Measurements from ENCODE around the gene LDB3. TPM values are rescaled to one million over a fixed set of nuclear protein-coding genes. Genes with fewer than 3 reads are reported as not detected.

The LDB3 gene
- total RNA-seq, 1 donor from 2014 or later: 0.20 TPM

GRCh38 chr10:86651021-86651471, 17.3 kb upstream of the LDB3 start:
- ATAC-seq (no peak), DNase-seq (ENCODE audit: low spot score) (peak; percentile 28)

- ATAC-seq: no peak
- no peak for DNase-seq (ENCODE audit: low spot score)
Measured at GRCh38 chr10:86651631-86652331, 16.5 kb upstream of the LDB3 start.

GRCh38 chr10:86652361-86653202, 15.7 kb upstream of the LDB3 start:
- ATAC-seq (no peak), DNase-seq (ENCODE audit: low spot score) (no peak)

GRCh38 chr10:86653379-86653778, 14.9 kb upstream of the LDB3 start:
- ATAC-seq: no peak
- no peak for DNase-seq (ENCODE audit: low spot score)

- DNase-seq (ENCODE audit: low spot score) (no peak), ATAC-seq (no peak)
Measured at GRCh38 chr10:86653987-86654386, 14.3 kb upstream of the LDB3 start.

- ATAC-seq: no peak
- no peak for DNase-seq (ENCODE audit: low spot score)
Measured at GRCh38 chr10:86654411-86655172, 13.7 kb upstream of the LDB3 start, which contains the start of gene OPN4. Gene OPN4, plus strand, starts transcription at chr10:86654547. Its CDS starts 237 bp downstream, at chr10:86654784.

GRCh38 chr10:86655173-86655540, 13.2 kb upstream of the LDB3 start:
- ATAC-seq (no peak), DNase-seq (ENCODE audit: low spot score) (no peak)

GRCh38 chr10:86655596-86655995, 12.7 kb upstream of the LDB3 start:
- no peak for DNase-seq (ENCODE audit: low spot score)
- ATAC-seq: no peak

- DNase-seq (ENCODE audit: low spot score): no peak
- no peak for ATAC-seq
Measured at GRCh38 chr10:86657011-86657395, 11.3 kb upstream of the LDB3 start.

- ATAC-seq (no peak), DNase-seq (ENCODE audit: low spot score) (no peak)
Measured at GRCh38 chr10:86657396-86658011, 10.8 kb upstream of the LDB3 start.

- no peak for DNase-seq (ENCODE audit: low spot score)
- ATAC-seq: no peak
Measured at GRCh38 chr10:86658261-86658741, 10.0 kb upstream of the LDB3 start.

GRCh38 chr10:86658751-86659150, 9.6 kb upstream of the LDB3 start:
- ATAC-seq: no peak
- DNase-seq (ENCODE audit: low spot score): no peak

- ATAC-seq: no peak
- DNase-seq (ENCODE audit: low spot score): no peak
Measured at GRCh38 chr10:86659161-86659691, 9.1 kb upstream of the LDB3 start.

GRCh38 chr10:86659721-86660453, 8.4 kb upstream of the LDB3 start:
- DNase-seq (ENCODE audit: low spot score) (no peak), ATAC-seq (no peak)

- DNase-seq (ENCODE audit: low spot score): no peak
Measured at GRCh38 chr10:86661161-86662025, 6.9 kb upstream of the LDB3 start.

GRCh38 chr10:86662186-86663045, 5.9 kb upstream of the LDB3 start:
- DNase-seq (ENCODE audit: low spot score) (no peak), ATAC-seq (no peak)

More at GRCh38 chr10:86661161-86662025, 6.9 kb upstream of the LDB3 start:
- peak; percentile 26 for ATAC-seq

- DNase-seq (ENCODE audit: low spot score) (no peak), ATAC-seq (no peak)
Measured at GRCh38 chr10:86663046-86663345, 5.3 kb upstream of the LDB3 start.
